OCI-LY1 (cell line): ENCODE measurements around the gene BGN.

ENCODE experiments used
- EZH2 ChIP-seq: fragments of 200-600 bp; sonication (generic), shearing (Covaris generic); IDR thresholded peaks from 2 replicates; pipeline ENCODE4 v1.8.0; 2017; ENCODE audit warnings: borderline replicate concordance, mixed run types, mild to moderate bottlenecking, antibody characterized with exemption, low read length, moderate library complexity, mixed read lengths
- TF ChIP-seq, protein P1 (sequence below): fragments of 200-600 bp; sonication (generic), shearing (Covaris generic); IDR thresholded peaks from 2 replicates; pipeline ENCODE4 v1.5.1; 2017; ENCODE audit warnings: mild to moderate bottlenecking, antibody characterized with exemption, low read length, moderate library complexity, mixed read lengths

DNA sequence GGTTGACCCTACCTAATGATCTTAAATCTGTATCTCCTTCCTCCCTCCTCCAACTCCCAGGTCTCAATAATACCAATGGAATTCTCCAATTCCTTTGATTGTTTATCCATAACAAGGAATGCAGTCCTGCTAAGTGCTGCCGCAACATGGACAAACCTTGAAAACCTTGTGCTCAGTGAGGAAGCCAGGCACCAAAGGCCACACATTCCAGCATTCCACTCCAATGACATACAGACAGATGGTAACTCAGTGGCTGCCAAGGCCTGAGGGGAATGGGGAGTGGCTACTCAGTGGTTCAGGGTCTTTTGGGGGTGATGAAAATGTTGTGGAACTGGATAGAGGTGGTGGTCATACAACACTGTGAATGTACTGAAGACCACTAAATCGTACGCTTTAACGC lies 34.8 kb upstream of the BGN start:
- TF ChIP-seq, protein P1, sequence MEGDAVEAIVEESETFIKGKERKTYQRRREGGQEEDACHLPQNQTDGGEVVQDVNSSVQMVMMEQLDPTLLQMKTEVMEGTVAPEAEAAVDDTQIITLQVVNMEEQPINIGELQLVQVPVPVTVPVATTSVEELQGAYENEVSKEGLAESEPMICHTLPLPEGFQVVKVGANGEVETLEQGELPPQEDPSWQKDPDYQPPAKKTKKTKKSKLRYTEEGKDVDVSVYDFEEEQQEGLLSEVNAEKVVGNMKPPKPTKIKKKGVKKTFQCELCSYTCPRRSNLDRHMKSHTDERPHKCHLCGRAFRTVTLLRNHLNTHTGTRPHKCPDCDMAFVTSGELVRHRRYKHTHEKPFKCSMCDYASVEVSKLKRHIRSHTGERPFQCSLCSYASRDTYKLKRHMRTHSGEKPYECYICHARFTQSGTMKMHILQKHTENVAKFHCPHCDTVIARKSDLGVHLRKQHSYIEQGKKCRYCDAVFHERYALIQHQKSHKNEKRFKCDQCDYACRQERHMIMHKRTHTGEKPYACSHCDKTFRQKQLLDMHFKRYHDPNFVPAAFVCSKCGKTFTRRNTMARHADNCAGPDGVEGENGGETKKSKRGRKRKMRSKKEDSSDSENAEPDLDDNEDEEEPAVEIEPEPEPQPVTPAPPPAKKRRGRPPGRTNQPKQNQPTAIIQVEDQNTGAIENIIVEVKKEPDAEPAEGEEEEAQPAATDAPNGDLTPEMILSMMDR = no peak
- no peak for TF ChIP-seq EZH2
